Lower lobe of right lung (tissue), 2 donors: Measurements from ENCODE around the gene ANXA3. TPM values are rescaled to one million over a fixed set of nuclear protein-coding genes. Genes with fewer than 3 reads are reported as not detected.

Experiments used
- ATAC-seq, 2 donors: fragments of 200-7000 bp; cut with Tn5 transposase; one replicate each; pipeline ENCODE4 v1.9.1; 2020 to 2022; ENCODE audit warnings: mild to moderate bottlenecking in 2 of 2, moderate library complexity in 2 of 2
- DNase-seq: peaks from one replicate; pipeline ENCODE4 v3.0.0-alpha.2; 2020
- H3K27ac ChIP-seq: fragments of 200-600 bp; one replicate; pipeline ENCODE4 v1.8.0; 2022
- H3K27me3 ChIP-seq: fragments of 200-600 bp; one replicate; pipeline ENCODE4 v1.8.0; 2022; ENCODE audit warnings: low read depth
- H3K36me3 ChIP-seq: fragments of 200-600 bp; one replicate; pipeline ENCODE4 v1.8.0; 2022; ENCODE audit warnings: mild to moderate bottlenecking
- H3K4me1 ChIP-seq: fragments of 200-600 bp; one replicate; pipeline ENCODE4 v1.8.0; 2022
- H3K4me3 ChIP-seq: fragments of 200-600 bp; one replicate; pipeline ENCODE4 v1.8.0; 2022; ENCODE audit warnings: mild to moderate bottlenecking
- H3K9me3 ChIP-seq: fragments of 200-600 bp; one replicate; pipeline ENCODE4 v1.8.0; 2022
- intact Hi-C: fragments of 100-400 bp; cut with DNase I; formaldehyde crosslinking; loops from one replicate; pipeline ENCODE4 v1.11.0; 2022
- total RNA-seq: library from RNA; stranded (reverse); fragmentation: NEBNext Ultra II Directional; extraction: Animal tissue kit (Norgen Biotek cat#: 25700); gene quantifications from one replicate; pipeline ENCODE4 v1.2.1, GENCODE V29; 2021
- TF ChIP-seq, protein P1 (sequence below): fragments of 200-600 bp; IDR thresholded peaks from one replicate; pipeline ENCODE4 v1.8.0; 2022; ENCODE audit warnings: antibody characterized with exemption, mild to moderate bottlenecking
- donor health status: DM: no; HTN: yes; CAD: no; lungs with severe emphysema.

The ANXA3 gene
- total RNA-seq, 1 donor from 2014 or later: 148 TPM

DNA sequence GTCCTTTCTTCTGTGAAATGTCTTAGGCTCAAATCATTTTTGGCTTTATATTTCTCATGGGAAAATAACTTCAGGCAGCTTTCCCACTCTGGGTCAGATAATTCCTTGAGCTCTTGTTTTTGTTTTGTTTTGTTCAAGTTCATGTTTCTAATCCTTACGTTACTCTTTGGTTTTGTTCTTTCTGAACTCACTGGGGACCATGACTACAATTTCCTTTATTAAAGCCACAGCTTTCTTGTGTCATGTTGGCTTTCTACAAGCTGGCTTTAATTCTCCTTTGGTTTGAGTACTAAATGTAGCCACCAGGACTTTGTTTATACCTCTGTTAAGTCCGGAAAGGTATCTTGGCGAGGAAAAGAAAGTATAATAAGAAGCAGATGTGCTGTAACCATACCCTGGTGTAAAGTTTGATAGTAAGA, 30.8 kb upstream of the ANXA3 start:
- intact Hi-C loops: no loop called here
- ATAC-seq: no peak
- no peaks in the 10 kb centered on the region for H3K4me1 ChIP-seq
- H3K4me3 ChIP-seq: no peak overlapping the region
- no peaks in the 10 kb centered on the region for H3K36me3 ChIP-seq
- TF ChIP-seq, protein P1, sequence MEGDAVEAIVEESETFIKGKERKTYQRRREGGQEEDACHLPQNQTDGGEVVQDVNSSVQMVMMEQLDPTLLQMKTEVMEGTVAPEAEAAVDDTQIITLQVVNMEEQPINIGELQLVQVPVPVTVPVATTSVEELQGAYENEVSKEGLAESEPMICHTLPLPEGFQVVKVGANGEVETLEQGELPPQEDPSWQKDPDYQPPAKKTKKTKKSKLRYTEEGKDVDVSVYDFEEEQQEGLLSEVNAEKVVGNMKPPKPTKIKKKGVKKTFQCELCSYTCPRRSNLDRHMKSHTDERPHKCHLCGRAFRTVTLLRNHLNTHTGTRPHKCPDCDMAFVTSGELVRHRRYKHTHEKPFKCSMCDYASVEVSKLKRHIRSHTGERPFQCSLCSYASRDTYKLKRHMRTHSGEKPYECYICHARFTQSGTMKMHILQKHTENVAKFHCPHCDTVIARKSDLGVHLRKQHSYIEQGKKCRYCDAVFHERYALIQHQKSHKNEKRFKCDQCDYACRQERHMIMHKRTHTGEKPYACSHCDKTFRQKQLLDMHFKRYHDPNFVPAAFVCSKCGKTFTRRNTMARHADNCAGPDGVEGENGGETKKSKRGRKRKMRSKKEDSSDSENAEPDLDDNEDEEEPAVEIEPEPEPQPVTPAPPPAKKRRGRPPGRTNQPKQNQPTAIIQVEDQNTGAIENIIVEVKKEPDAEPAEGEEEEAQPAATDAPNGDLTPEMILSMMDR: no peak
- H3K9me3 ChIP-seq: no peaks in the 10 kb centered on the region
- DNase-seq: no peak
- no peaks in the 10 kb centered on the region for H3K27me3 ChIP-seq
- no peak overlapping the region for H3K27ac ChIP-seq

- ATAC-seq (no peak), DNase-seq (no peak)
- H3K9me3 ChIP-seq: no peaks in the 10 kb centered on the region
- H3K27me3 ChIP-seq: no peaks in the 10 kb centered on the region
- no peak overlapping the region for H3K4me3 ChIP-seq
- H3K27ac ChIP-seq: no peak overlapping the region
- intact Hi-C loops: no loop called here
- no peaks in the 10 kb centered on the region for H3K4me1 ChIP-seq
- no peaks in the 10 kb centered on the region for H3K36me3 ChIP-seq
- TF ChIP-seq, protein P1: no peak
Measured at GRCh38 chr4:78524009-78524408, 27.6 kb upstream of the ANXA3 start.

GRCh38 chr4:78525559-78525958, 26.0 kb upstream of the ANXA3 start:
- no peaks in the 10 kb centered on the region for H3K36me3 ChIP-seq
- no peak overlapping the region for H3K27ac ChIP-seq
- H3K4me1 ChIP-seq: no peaks in the 10 kb centered on the region
- no peaks in the 10 kb centered on the region for H3K27me3 ChIP-seq
- H3K4me3 ChIP-seq: no peak overlapping the region
- no peaks in the 10 kb centered on the region for H3K9me3 ChIP-seq
- no peak for ATAC-seq
- intact Hi-C loops: no loop called here
- TF ChIP-seq, protein P1: no peak
- DNase-seq: no peak

DNA sequence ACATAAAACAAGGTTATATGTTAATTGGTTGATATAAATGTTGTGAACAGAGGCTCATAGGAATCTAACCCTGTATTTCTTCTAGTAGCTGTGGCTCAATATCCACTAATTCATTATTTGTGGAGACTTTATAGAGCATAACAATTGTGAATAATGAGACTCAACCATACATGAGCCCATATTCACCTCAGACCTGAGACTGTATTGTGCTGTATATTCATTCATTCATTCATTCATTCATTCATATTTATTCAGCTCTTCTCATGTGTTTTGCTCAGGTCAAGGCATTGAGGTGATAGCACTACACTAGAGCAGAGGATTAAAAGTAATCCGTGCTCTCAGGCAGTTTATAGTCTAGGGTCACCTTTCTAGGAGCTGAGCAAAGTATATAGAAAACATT, 24.5 kb upstream of the ANXA3 start:
- H3K9me3 ChIP-seq: no peaks in the 10 kb centered on the region

DNA sequence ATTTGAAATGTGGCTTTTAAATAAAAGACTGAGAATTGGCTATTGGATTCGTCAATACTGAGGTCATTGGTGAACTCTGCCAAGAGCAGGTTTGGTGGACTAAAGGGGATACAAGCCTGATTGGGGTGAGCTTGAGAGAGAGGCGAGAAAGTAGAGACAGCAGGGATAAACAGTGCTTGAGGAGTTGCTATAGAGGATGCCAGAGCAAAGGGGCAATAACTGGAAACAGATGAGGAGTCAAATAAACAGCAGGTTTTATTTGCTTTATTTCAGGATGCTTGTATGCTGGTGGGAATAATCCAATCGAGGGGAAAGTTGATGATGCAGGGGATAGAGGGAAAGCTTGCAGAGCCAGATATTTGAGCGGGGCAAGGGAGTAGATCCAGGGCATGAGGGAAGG, 24.0 kb upstream of the ANXA3 start:
- no peak overlapping the region for H3K27ac ChIP-seq
- H3K36me3 ChIP-seq: no peaks in the 10 kb centered on the region
- no peaks in the 10 kb centered on the region for H3K27me3 ChIP-seq
- H3K4me3 ChIP-seq: no peak overlapping the region
- intact Hi-C loops: no loop called here
- TF ChIP-seq, protein P1: no peak
- H3K9me3 ChIP-seq: no peaks in the 10 kb centered on the region
- no peaks in the 10 kb centered on the region for H3K4me1 ChIP-seq
- ATAC-seq (no peak), DNase-seq (no peak)

More for the DNA sequence above, 24.5 kb upstream of the ANXA3 start:
- TF ChIP-seq, protein P1: no peak
- intact Hi-C loops: no loop called here
- no peak for ATAC-seq
- H3K4me1 ChIP-seq: no peaks in the 10 kb centered on the region
- DNase-seq: no peak
- no peaks in the 10 kb centered on the region for H3K27me3 ChIP-seq
- no peaks in the 10 kb centered on the region for H3K36me3 ChIP-seq
- no peak overlapping the region for H3K27ac ChIP-seq
- no peak overlapping the region for H3K4me3 ChIP-seq

DNA sequence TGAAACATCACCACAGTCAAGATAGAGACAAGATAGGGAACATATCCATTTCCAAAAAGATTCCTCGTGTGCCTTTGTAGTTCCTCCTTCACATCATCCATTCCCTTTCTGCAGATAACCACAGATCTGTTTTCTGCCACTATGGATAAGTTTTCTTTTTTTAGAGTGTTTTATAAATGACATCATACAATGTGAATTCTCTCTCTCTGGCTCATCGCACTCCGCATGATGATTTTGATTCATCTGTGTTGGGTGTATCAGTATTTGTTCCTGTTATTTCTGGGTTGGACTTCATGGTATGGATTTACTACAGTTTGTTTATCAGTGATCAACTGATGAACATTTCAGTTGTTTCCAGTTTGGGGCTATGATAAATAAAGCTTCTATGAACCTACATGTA, 23.2 kb upstream of the ANXA3 start:
- Histone ChIP-seq H3K27ac (no peak overlapping the region), H3K4me3 (no peak overlapping the region), H3K9me3 (no peaks in the 10 kb centered on the region), H3K36me3 (no peaks in the 10 kb centered on the region), H3K4me1 (no peaks in the 10 kb centered on the region), H3K27me3 (no peaks in the 10 kb centered on the region)
- no peak for ATAC-seq
- TF ChIP-seq, protein P1: no peak
- intact Hi-C loops: no loop called here
- no peak for DNase-seq
